SH-SY5Y (cell line): ENCODE measurements around the gene KCMF1.

ENCODE experiments used
- GATA2 ChIP-seq: IDR thresholded peaks from 2 replicates; pipeline ENCODE4 v1.6.1; 2011; ENCODE audit warnings: mild to moderate bottlenecking, low read depth, low read length
- GATA3 ChIP-seq: IDR thresholded peaks from 2 replicates; pipeline ENCODE4 v1.6.1; 2011; ENCODE audit warnings: low read depth, mild to moderate bottlenecking, low read length, moderate library complexity

DNA sequence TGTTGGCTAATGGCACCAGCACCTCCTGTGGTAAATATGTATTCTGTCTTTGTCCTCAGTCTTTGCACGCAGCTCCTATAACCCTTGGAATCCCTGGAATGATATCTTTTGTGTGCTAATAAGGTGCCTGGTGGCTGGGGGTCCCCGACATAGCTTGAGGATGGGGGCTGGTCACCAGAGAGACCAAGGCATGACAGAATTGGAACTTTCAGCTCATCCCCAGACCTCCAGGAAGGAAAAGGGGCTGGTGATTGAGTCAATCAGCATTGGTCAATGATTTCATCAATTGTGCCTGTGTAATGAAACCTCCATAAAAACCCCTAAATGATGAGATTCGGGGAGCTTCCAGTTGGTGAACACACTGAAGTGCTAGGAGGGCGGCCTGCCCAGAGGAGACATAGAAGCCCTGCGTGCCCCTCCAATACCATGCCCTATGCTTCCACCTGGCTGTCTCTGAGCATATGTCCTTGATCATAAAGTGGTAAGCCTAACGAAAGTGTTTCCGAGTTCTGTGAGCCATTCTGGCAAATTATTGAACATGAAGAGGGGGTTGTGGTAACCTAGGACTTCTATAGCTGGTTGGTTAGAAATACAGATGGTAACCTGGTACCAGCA lies 26.6 kb upstream of the KCMF1 start:
- TF ChIP-seq GATA2 (no peak), GATA3 (no peak)
